Prostate gland (tissue), 2 donors: ENCODE measurements around the gene SASH3.

Experiments
- POLR2AphosphoS5 ChIP-seq: sonication (generic); formaldehyde crosslinking; IDR thresholded peaks from one replicate; pipeline ENCODE4 v1.6.1; 2017; ENCODE audit warnings: antibody characterized with exemption
- TF ChIP-seq, protein P1 (sequence below), 4 experiments: fragments of 200-600 bp in 2 of 4; fragments of 450-650 bp in 2 of 4; sonication (generic) in 2 of 4; IDR thresholded peaks; 1 replicate in 3 of 4; 2 replicates in 1 of 4; pipeline ENCODE4 v1.5.1; 2016 to 2019; ENCODE audit warnings: antibody characterized with exemption in 4 of 4, mild to moderate bottlenecking in 2 of 4, moderate library complexity in 2 of 4

DNA sequence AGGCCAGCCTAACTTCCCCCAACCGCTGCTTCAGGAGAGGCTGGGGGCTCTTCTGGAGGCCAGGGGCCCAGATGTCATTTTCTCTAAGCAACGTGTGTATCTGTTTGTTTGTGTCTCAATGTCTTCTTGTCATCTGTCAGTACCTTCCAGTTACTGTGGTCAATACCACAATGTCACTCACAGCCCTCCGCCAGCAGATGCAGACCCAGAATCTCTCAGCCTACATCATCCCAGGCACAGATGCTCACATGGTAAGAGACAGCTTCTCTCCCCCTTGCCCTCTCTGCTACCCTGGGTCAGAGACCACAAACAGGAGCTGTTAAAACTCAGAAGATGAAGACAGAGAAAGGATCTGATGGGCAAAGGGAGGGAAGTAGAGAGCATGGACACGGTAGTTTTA is 35.9 kb upstream of the SASH3 start:
- TF ChIP-seq, protein P1, sequence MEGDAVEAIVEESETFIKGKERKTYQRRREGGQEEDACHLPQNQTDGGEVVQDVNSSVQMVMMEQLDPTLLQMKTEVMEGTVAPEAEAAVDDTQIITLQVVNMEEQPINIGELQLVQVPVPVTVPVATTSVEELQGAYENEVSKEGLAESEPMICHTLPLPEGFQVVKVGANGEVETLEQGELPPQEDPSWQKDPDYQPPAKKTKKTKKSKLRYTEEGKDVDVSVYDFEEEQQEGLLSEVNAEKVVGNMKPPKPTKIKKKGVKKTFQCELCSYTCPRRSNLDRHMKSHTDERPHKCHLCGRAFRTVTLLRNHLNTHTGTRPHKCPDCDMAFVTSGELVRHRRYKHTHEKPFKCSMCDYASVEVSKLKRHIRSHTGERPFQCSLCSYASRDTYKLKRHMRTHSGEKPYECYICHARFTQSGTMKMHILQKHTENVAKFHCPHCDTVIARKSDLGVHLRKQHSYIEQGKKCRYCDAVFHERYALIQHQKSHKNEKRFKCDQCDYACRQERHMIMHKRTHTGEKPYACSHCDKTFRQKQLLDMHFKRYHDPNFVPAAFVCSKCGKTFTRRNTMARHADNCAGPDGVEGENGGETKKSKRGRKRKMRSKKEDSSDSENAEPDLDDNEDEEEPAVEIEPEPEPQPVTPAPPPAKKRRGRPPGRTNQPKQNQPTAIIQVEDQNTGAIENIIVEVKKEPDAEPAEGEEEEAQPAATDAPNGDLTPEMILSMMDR (IDR thresholded peaks at IDR 0.05): no peak
- no peak for TF ChIP-seq POLR2AphosphoS5
